ENCODE data around the gene DHX8.
"Not testable (repeated sequence)": the region's sequence is repeated elsewhere in the genome, so short reads cannot be mapped to it uniquely, and the experiment has no call there.

Gene DHX8

GRCh38 chr17:43449470-43450248, 34.1 kb upstream of the DHX8 start:
- Histone ChIP-seq H3K27ac (ENCODE audit: low read length) (no peak overlapping the region), H3K4me1 (ENCODE audit: control insufficient read depth, low read depth, low read length) (no peaks in the 10 kb centered on the region), H3K9ac (ENCODE audit: low read length) (no peak overlapping the region), H3K4me3 (ENCODE audit: low read length) (no peak overlapping the region), H3K27me3 (ENCODE audit: control insufficient read depth, insufficient read depth, low read length) (no peaks in the 10 kb centered on the region), H3K36me3 (ENCODE audit: control insufficient read depth, low read depth, low read length) (no peaks in the 10 kb centered on the region), H3K9me3 (ENCODE audit: control insufficient read depth, low read depth, low read length) (no peaks in the 10 kb centered on the region)

- H3K27ac ChIP-seq (ENCODE audit: low read length); H3K4me3 ChIP-seq (ENCODE audit: low read length); H3K4me1 ChIP-seq (ENCODE audit: control insufficient read depth, low read depth, low read length); H3K9ac ChIP-seq (ENCODE audit: low read length); H3K27me3 ChIP-seq (ENCODE audit: control insufficient read depth, insufficient read depth, low read length); H3K9me3 ChIP-seq (ENCODE audit: control insufficient read depth, low read depth, low read length); H3K36me3 ChIP-seq (ENCODE audit: control insufficient read depth, low read depth, low read length): not testable (repeated sequence)
Measured at GRCh38 chr17:43450791-43451190, 33.0 kb upstream of the DHX8 start.

GRCh38 chr17:43451741-43452140, 32.0 kb upstream of the DHX8 start:
- H3K27me3 ChIP-seq (ENCODE audit: control insufficient read depth, insufficient read depth, low read length); H3K27ac ChIP-seq (ENCODE audit: low read length); H3K4me3 ChIP-seq (ENCODE audit: low read length); H3K9me3 ChIP-seq (ENCODE audit: control insufficient read depth, low read depth, low read length); H3K36me3 ChIP-seq (ENCODE audit: control insufficient read depth, low read depth, low read length); H3K9ac ChIP-seq (ENCODE audit: low read length); H3K4me1 ChIP-seq (ENCODE audit: control insufficient read depth, low read depth, low read length): not testable (repeated sequence)

DNA sequence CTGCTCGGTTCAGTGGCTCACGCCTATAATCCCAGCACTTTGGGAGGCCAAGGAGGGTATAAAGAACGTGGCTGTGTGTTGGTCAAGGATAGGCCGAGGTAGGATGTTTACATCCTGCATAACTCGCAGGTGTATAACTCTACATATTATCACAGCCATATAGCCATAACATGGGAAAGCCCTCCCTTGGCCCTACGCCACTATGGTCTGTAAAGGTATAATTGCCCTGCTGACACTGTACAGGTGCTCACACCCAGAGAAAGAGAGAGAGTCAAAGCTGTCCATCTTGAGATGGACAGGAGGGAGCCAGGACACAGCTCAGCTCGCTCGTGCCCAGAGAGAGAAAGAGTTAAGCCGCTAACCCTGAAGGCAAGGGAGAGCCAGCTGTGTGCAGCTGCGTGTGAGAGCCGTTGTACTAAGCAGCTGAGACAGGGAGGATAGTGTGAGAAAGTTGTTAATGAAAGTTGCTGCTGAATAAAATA, 30.4 kb upstream of the DHX8 start:
- Histone ChIP-seq H3K36me3 (ENCODE audit: control insufficient read depth, low read depth, low read length) (no peaks in the 10 kb centered on the region), H3K9ac (ENCODE audit: low read length) (no peak overlapping the region), H3K9me3 (ENCODE audit: control insufficient read depth, low read depth, low read length) (no peaks in the 10 kb centered on the region), H3K4me1 (ENCODE audit: control insufficient read depth, low read depth, low read length) (peaks cover 2% of the 10 kb centered on the region), H3K4me3 (ENCODE audit: low read length) (no peak overlapping the region), H3K27ac (ENCODE audit: low read length) (no peak overlapping the region), H3K27me3 (ENCODE audit: control insufficient read depth, insufficient read depth, low read length) (no peaks in the 10 kb centered on the region)

- Histone ChIP-seq H3K4me1 (ENCODE audit: control insufficient read depth, low read depth, low read length) (peaks cover 4% of the 10 kb centered on the region), H3K36me3 (ENCODE audit: control insufficient read depth, low read depth, low read length) (no peaks in the 10 kb centered on the region), H3K27me3 (ENCODE audit: control insufficient read depth, insufficient read depth, low read length) (no peaks in the 10 kb centered on the region), H3K9ac (ENCODE audit: low read length) (no peak overlapping the region), H3K27ac (ENCODE audit: low read length) (no peak overlapping the region), H3K9me3 (ENCODE audit: control insufficient read depth, low read depth, low read length) (no peaks in the 10 kb centered on the region), H3K4me3 (ENCODE audit: low read length) (no peak overlapping the region)
Measured at GRCh38 chr17:43454868-43455267, 28.9 kb upstream of the DHX8 start.

DNA sequence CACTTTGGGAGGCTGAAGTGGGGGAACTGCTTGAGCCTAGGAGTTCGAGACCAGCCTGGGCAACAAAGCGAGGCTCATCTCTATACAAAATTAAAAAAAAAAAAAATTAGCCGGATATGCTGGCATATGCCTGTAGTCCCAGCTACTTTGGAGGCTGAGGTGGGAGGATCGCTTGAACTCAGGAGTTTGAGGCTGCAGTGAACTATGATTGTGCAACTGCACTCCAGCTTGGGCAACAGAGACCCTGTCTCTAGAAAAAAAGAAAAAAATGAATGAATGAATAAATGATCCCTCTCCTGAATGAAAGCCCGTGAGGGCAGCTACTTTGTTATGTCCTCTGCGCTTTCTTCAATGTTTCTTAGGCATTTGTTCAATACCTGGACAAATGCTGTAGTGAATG, 27.7 kb upstream of the DHX8 start:
- Histone ChIP-seq H3K9ac (ENCODE audit: low read length) (no peak overlapping the region), H3K4me3 (ENCODE audit: low read length) (no peak overlapping the region), H3K4me1 (ENCODE audit: control insufficient read depth, low read depth, low read length) (peaks cover 4% of the 10 kb centered on the region), H3K9me3 (ENCODE audit: control insufficient read depth, low read depth, low read length) (no peaks in the 10 kb centered on the region), H3K27ac (ENCODE audit: low read length) (no peak overlapping the region), H3K27me3 (ENCODE audit: control insufficient read depth, insufficient read depth, low read length) (no peaks in the 10 kb centered on the region), H3K36me3 (ENCODE audit: control insufficient read depth, low read depth, low read length) (no peaks in the 10 kb centered on the region)

GRCh38 chr17:43456661-43457361, 27.0 kb upstream of the DHX8 start:
- Histone ChIP-seq H3K9me3 (ENCODE audit: control insufficient read depth, low read depth, low read length) (no peaks in the 10 kb centered on the region), H3K4me1 (ENCODE audit: control insufficient read depth, low read depth, low read length) (peaks cover 4% of the 10 kb centered on the region), H3K36me3 (ENCODE audit: control insufficient read depth, low read depth, low read length) (no peaks in the 10 kb centered on the region)

DNA sequence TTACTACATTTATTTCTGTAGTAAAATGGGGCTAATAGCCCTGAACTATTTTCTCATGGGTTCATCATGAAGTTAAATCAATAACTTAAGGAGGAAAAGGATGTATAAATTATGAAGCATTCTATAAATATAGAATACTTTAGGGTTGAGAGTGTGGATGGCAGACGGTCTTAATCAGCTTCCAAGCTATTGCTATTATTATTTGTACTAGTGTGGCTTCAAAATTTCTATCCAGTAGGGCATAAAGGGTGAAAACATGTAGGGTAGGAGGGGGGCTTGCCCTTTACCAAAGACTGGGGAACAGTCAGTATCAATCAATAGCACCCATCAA, 26.4 kb upstream of the DHX8 start:
- Histone ChIP-seq H3K27me3 (ENCODE audit: control insufficient read depth, insufficient read depth, low read length) (no peaks in the 10 kb centered on the region), H3K4me3 (ENCODE audit: low read length) (no peak overlapping the region), H3K36me3 (ENCODE audit: control insufficient read depth, low read depth, low read length) (no peaks in the 10 kb centered on the region), H3K9ac (ENCODE audit: low read length) (no peak overlapping the region), H3K27ac (ENCODE audit: low read length) (no peak overlapping the region), H3K9me3 (ENCODE audit: control insufficient read depth, low read depth, low read length) (no peaks in the 10 kb centered on the region), H3K4me1 (ENCODE audit: control insufficient read depth, low read depth, low read length) (peaks cover 4% of the 10 kb centered on the region)

More at GRCh38 chr17:43456661-43457361, 27.0 kb upstream of the DHX8 start:
- H3K27me3 ChIP-seq (ENCODE audit: control insufficient read depth, insufficient read depth, low read length) = no peaks in the 10 kb centered on the region
- H3K9ac ChIP-seq (ENCODE audit: low read length) = no peak overlapping the region
- H3K4me3 ChIP-seq (ENCODE audit: low read length) = no peak overlapping the region
- H3K27ac ChIP-seq (ENCODE audit: low read length) = no peak overlapping the region

DNA sequence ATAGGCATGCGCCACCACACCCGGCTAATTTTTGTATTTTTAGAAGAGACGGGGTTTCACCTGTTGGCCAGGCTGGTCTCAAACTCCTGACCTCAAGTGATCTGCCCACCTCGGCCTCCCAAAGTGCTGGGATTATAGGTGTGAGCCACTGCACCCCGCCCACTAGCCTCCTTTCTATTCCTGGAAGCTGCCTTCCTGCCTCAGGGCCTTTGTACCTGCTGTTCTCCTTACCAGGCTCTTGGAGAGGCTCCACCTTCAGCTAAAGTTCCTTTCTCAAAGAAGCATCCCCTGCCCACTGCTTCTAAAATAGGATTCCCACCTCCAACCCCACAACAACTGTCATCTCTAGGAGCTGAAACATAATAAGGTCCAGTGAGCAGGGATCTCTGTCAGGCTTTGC, 23.9 kb upstream of the DHX8 start:
- not testable (repeated sequence) for H3K4me3 ChIP-seq (ENCODE audit: low read length); H3K4me1 ChIP-seq (ENCODE audit: control insufficient read depth, low read depth, low read length); H3K36me3 ChIP-seq (ENCODE audit: control insufficient read depth, low read depth, low read length); H3K9ac ChIP-seq (ENCODE audit: low read length); H3K27ac ChIP-seq (ENCODE audit: low read length); H3K9me3 ChIP-seq (ENCODE audit: control insufficient read depth, low read depth, low read length); H3K27me3 ChIP-seq (ENCODE audit: control insufficient read depth, insufficient read depth, low read length)

DNA sequence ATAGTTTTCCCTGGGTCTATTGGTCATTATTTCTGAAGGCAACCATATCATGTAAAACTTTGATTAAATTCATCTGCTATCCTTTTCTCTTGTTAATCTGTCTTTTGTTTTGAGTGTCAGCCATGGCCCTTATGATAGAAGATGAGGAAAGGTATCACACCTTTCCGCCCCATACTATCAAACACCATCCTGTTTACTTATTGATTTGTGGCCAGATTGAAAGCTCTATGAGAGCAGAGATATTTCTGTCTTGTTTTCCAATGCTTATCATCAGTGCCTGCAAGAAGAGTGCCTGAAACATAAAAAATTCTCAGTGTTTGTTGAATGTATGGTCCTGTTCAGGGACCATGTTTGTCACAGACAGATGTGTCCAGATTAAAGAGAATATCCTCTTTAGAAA, 22.6 kb upstream of the DHX8 start:
- no peaks in the 10 kb centered on the region for H3K9me3 ChIP-seq (ENCODE audit: control insufficient read depth, low read depth, low read length)
- H3K9ac ChIP-seq (ENCODE audit: low read length) = no peak overlapping the region
- H3K27ac ChIP-seq (ENCODE audit: low read length) = no peak overlapping the region
- peaks cover 4% of the 10 kb centered on the region for H3K4me1 ChIP-seq (ENCODE audit: control insufficient read depth, low read depth, low read length)
- no peak overlapping the region for H3K4me3 ChIP-seq (ENCODE audit: low read length)
- H3K36me3 ChIP-seq (ENCODE audit: control insufficient read depth, low read depth, low read length) = no peaks in the 10 kb centered on the region
- no peaks in the 10 kb centered on the region for H3K27me3 ChIP-seq (ENCODE audit: control insufficient read depth, insufficient read depth, low read length)

- H3K4me3 ChIP-seq (ENCODE audit: low read length); H3K9ac ChIP-seq (ENCODE audit: low read length); H3K36me3 ChIP-seq (ENCODE audit: control insufficient read depth, low read depth, low read length); H3K27ac ChIP-seq (ENCODE audit: low read length); H3K9me3 ChIP-seq (ENCODE audit: control insufficient read depth, low read depth, low read length); H3K27me3 ChIP-seq (ENCODE audit: control insufficient read depth, insufficient read depth, low read length); H3K4me1 ChIP-seq (ENCODE audit: control insufficient read depth, low read depth, low read length): not testable (repeated sequence)
Measured at GRCh38 chr17:43462569-43462968, 21.2 kb upstream of the DHX8 start.

DNA sequence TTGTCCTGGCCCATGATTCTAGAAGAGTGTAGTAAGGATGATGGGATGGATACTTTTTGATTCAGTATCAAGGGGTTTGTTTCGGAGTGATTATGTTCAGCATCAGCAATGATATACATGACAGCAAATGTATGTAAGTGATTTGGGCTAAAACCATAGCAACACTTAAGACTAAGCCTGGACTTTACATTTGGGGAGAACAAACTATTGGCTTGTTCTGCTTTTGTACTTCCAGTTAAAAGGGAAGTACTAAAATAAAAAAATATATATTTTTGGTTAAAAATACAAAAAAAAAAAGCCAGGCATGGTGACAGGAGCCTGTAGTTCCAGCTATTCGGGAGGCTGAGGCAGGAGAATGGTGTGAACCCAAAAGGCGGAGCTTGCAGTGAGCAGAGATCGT, 20.5 kb upstream of the DHX8 start:
- Histone ChIP-seq H3K27me3 (ENCODE audit: control insufficient read depth, insufficient read depth, low read length) (no peaks in the 10 kb centered on the region), H3K4me3 (ENCODE audit: low read length) (no peak overlapping the region), H3K9ac (ENCODE audit: low read length) (no peak overlapping the region), H3K4me1 (ENCODE audit: control insufficient read depth, low read depth, low read length) (peaks cover 4% of the 10 kb centered on the region), H3K9me3 (ENCODE audit: control insufficient read depth, low read depth, low read length) (no peaks in the 10 kb centered on the region), H3K36me3 (ENCODE audit: control insufficient read depth, low read depth, low read length) (no peaks in the 10 kb centered on the region), H3K27ac (ENCODE audit: low read length) (no peak overlapping the region)

Measured in iPS-18a (cell line).